Neural crest cell (in vitro differentiated cells): ENCODE measurements around the gene FAM13A. TPM values are rescaled to one million over a fixed set of nuclear protein-coding genes. Genes with fewer than 3 reads are reported as not detected.

Experiments used
- DNase-seq: peaks from one replicate; pipeline ENCODE4 v3.0.0; 2021; ENCODE audit warnings: low read depth, mixed read lengths, low spot score
- H3K27ac Mint-ChIP-seq: one replicate; pipeline ENCODE4 v1.8.0; 2021; ENCODE audit warnings: mild to moderate bottlenecking, mixed read lengths; ENCODE audit not compliant: unreplicated experiment
- H3K27me3 Mint-ChIP-seq: 2 replicates; pipeline ENCODE4 v1.8.0; 2021; ENCODE audit warnings: low read depth, mild to moderate bottlenecking, mixed read lengths
- H3K36me3 Mint-ChIP-seq: 2 replicates; pipeline ENCODE4 v1.8.0; 2021; ENCODE audit warnings: low read depth, mild to moderate bottlenecking, mixed read lengths
- H3K4me1 Mint-ChIP-seq: 2 replicates; pipeline ENCODE4 v1.8.0; 2021; ENCODE audit warnings: mixed read lengths
- H3K4me3 Mint-ChIP-seq: one replicate; pipeline ENCODE4 v1.8.0; 2021; ENCODE audit warnings: mild to moderate bottlenecking, mixed read lengths
- H3K9me3 Mint-ChIP-seq: 2 replicates; pipeline ENCODE4 v1.8.0; 2021; ENCODE audit warnings: mixed read lengths
- total RNA-seq: library from RNA; stranded (reverse); gene quantifications from 2 replicates; pipeline ENCODE4 v1.2.1, GENCODE V29; 2021
- TF ChIP-seq, protein P1 (sequence below): fragments of 200-600 bp; sonication (generic); conservative IDR thresholded peaks from 2 replicates; pipeline ENCODE4 v1.5.0; 2021; ENCODE audit warnings: antibody characterized with exemption, mild to moderate bottlenecking

FAM13A gene
- total RNA-seq, 1 donor from 2014 or later: 18.1 TPM

DNA sequence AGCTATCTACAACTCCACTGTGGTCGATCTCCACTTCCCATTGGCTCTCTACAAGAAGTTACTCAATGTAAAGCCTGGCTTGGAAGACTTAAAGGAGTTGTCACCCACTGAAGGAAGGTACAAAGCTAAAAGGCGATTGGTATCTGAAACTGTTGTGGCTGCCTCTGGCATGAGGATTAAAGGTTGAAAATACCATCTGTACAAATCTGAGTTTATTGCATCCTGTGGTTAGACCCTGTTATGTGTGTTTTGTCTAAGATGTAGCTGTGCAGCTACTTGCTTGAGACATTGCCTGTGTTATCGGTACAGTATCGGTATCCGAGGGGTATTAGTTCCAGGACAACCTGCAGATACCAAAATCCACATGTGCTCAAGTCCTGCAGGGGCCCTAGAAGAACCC is 375.8 kb downstream of the FAM13A start:
- peaks cover 3% of the 10 kb centered on the region for H3K36me3 Mint-ChIP-seq
- no peaks in the 10 kb centered on the region for H3K27me3 Mint-ChIP-seq
- no peaks in the 10 kb centered on the region for H3K4me1 Mint-ChIP-seq
- H3K9me3 Mint-ChIP-seq: peaks cover 3% of the 10 kb centered on the region
- no peak overlapping the region for H3K4me3 Mint-ChIP-seq
- TF ChIP-seq, protein P1, sequence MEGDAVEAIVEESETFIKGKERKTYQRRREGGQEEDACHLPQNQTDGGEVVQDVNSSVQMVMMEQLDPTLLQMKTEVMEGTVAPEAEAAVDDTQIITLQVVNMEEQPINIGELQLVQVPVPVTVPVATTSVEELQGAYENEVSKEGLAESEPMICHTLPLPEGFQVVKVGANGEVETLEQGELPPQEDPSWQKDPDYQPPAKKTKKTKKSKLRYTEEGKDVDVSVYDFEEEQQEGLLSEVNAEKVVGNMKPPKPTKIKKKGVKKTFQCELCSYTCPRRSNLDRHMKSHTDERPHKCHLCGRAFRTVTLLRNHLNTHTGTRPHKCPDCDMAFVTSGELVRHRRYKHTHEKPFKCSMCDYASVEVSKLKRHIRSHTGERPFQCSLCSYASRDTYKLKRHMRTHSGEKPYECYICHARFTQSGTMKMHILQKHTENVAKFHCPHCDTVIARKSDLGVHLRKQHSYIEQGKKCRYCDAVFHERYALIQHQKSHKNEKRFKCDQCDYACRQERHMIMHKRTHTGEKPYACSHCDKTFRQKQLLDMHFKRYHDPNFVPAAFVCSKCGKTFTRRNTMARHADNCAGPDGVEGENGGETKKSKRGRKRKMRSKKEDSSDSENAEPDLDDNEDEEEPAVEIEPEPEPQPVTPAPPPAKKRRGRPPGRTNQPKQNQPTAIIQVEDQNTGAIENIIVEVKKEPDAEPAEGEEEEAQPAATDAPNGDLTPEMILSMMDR: no peak
- no peak overlapping the region for H3K27ac Mint-ChIP-seq
- no peak for DNase-seq

Other genes with a start within 250 kb of the FAM13A start
- 9.4 and 10.3 TPM in 2 replicates for gene TIGD2, start 54.3 kb upstream of the FAM13A start, total RNA-seq